Fibroblast of lung (primary cell): Measurements from ENCODE around the gene RBM28.

Source experiments
- CTCF ChIP-seq, 2 donors: IDR thresholded peaks in 1 of 2; conservative IDR thresholded peaks in 1 of 2; 1 replicate in 1 of 2; 2 replicates in 1 of 2; pipeline ENCODE4 v1.5.1; 2011 to 2012; ENCODE audit warnings: low read length in 2 of 2, control low read depth in 1 of 2, inconsistent platforms in 1 of 2, low read depth in 1 of 2, mild to moderate bottlenecking in 1 of 2
- EZH2 ChIP-seq: IDR thresholded peaks from 2 replicates; pipeline ENCODE4 v1.5.1; 2012; ENCODE audit warnings: low read length, control low read depth, mild to moderate bottlenecking; ENCODE audit errors: missing control alignments

GRCh38 chr7:128268233-128268632 lies 75.5 kb downstream of the RBM28 start:
- TF ChIP-seq CTCF (conservative IDR thresholded peaks at IDR 0.05 in 1 of 2, IDR thresholded peaks at IDR 0.05 in 1 of 2; ENCODE audit: low read depth in 1 of 2, low read length in 2 of 2) (no peak), EZH2 (no peak)
